HL-60 (cell line): ENCODE measurements around the gene CDH7.

Source experiments
- CTCF ChIP-seq: IDR thresholded peaks from one replicate; pipeline ENCODE4 v1.5.1; 2011; ENCODE audit warnings: low read length, control low read depth, inconsistent platforms; ENCODE audit not compliant: insufficient read depth
- POLR2AphosphoS5 ChIP-seq: IDR thresholded peaks from 2 replicates; pipeline ENCODE4 v1.6.1; 2012; ENCODE audit warnings: low read depth
- REST ChIP-seq: IDR thresholded peaks from 2 replicates; pipeline ENCODE4 v1.6.1; 2012; ENCODE audit warnings: low read depth; ENCODE audit not compliant: insufficient replicate concordance
- SPI1 ChIP-seq: IDR thresholded peaks from 2 replicates; pipeline ENCODE4 v1.6.1; 2012; ENCODE audit warnings: low read depth, mild to moderate bottlenecking, borderline replicate concordance

GRCh38 chr18:65751155-65752085, 608 bp downstream of the CDH7 start:
- TF ChIP-seq POLR2AphosphoS5 (no peak), CTCF (no peak), SPI1 (no peak), REST (no peak)
